EL (cell line): ENCODE results near the gene TOLLIP.

Experiments
- DNase-seq: peaks from one replicate; pipeline ENCODE4 v3.0.0-alpha.2; 2016

The TOLLIP gene

GRCh38 chr11:1297011-1297575 lies 12.3 kb downstream of the TOLLIP start:
- no peak for DNase-seq

GRCh38 chr11:1296287-1296686 lies 13.1 kb downstream of the TOLLIP start:
- DNase-seq: no peak

GRCh38 chr11:1295591-1295990 lies 13.8 kb downstream of the TOLLIP start:
- no peak for DNase-seq

GRCh38 chr11:1295086-1295485 lies 14.3 kb downstream of the TOLLIP start:
- DNase-seq: no peak

- no peak for DNase-seq
Measured at GRCh38 chr11:1293619-1294015, 15.8 kb downstream of the TOLLIP start.

- no peak for DNase-seq
Measured at GRCh38 chr11:1292644-1293618, 16.5 kb downstream of the TOLLIP start.

GRCh38 chr11:1292018-1292643 lies 17.3 kb downstream of the TOLLIP start:
- no peak for DNase-seq

- DNase-seq: no peak
Measured at GRCh38 chr11:1291295-1292017, 18.0 kb downstream of the TOLLIP start.

- DNase-seq: no peak
Measured at GRCh38 chr11:1290052-1291040, 19.1 kb downstream of the TOLLIP start.

- no peak for DNase-seq
Measured at GRCh38 chr11:1289211-1289935, 20.1 kb downstream of the TOLLIP start.

GRCh38 chr11:1288426-1289151 lies 20.8 kb downstream of the TOLLIP start:
- DNase-seq: no peak

- DNase-seq: no peak
Measured at GRCh38 chr11:1287928-1288327, 21.5 kb downstream of the TOLLIP start.

- DNase-seq: no peak
Measured at GRCh38 chr11:1285876-1286275, 23.6 kb downstream of the TOLLIP start.

GRCh38 chr11:1285316-1285744 lies 24.1 kb downstream of the TOLLIP start:
- no peak for DNase-seq

- no peak for DNase-seq
Measured at GRCh38 chr11:1283906-1284305, 25.5 kb downstream of the TOLLIP start.

- DNase-seq: no peak
Measured at GRCh38 chr11:1283091-1283511, 26.3 kb downstream of the TOLLIP start.

- no peak for DNase-seq
Measured at GRCh38 chr11:1281974-1282365, 27.5 kb downstream of the TOLLIP start.

GRCh38 chr11:1281326-1281973 lies 28.0 kb downstream of the TOLLIP start:
- DNase-seq: no peak

GRCh38 chr11:1280116-1281035 lies 29.1 kb downstream of the TOLLIP start:
- no peak for DNase-seq
